GM10847 (cell line): ENCODE results near the gene METAP1D.

Source experiments
- POLR2A ChIP-seq: IDR thresholded peaks from 2 replicates; pipeline ENCODE4 v1.6.1; 2011; ENCODE audit not compliant: insufficient read length; ENCODE audit errors: extremely low read depth

METAP1D gene

GRCh38 chr2:172081221-172082022, 81.7 kb downstream of the METAP1D start:
- TF ChIP-seq POLR2A, result no peak

GRCh38 chr2:172082105-172082943, 82.6 kb downstream of the METAP1D start:
- no peak for TF ChIP-seq POLR2A

DNA sequence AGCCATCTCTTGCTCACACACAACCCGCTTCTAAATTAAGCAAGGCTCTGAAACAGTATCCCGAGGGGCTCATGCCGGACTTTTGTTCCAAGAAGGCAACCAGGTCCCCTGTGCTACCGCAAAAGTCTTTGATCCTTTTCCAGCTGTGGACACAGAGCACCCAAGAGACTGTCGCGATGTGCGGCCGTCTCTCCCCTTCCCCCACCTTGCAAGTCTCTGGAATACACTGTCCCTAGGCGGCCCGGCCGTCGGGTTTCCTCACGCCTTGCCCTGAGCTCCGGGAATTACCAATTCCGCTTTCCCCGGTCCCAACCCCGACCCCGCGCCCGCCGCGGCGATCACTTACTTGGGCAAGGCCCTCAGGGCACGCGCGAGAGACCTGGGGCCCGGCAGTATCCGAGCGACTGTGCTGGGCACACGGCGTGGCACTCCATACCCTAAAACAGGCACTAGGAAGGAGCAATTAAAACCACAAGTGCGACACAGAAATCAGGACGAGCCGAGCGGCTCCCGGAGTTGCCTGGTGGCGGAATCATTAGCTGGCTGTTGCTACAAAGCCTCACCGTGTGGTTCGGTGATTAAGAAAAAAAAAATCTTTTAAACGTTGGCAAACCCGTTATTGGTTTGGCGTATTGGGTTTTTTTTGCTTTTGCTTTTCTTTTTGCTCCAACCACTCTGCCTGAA, 83.3 kb downstream of the METAP1D start:
- TF ChIP-seq POLR2A, result no peak

DNA sequence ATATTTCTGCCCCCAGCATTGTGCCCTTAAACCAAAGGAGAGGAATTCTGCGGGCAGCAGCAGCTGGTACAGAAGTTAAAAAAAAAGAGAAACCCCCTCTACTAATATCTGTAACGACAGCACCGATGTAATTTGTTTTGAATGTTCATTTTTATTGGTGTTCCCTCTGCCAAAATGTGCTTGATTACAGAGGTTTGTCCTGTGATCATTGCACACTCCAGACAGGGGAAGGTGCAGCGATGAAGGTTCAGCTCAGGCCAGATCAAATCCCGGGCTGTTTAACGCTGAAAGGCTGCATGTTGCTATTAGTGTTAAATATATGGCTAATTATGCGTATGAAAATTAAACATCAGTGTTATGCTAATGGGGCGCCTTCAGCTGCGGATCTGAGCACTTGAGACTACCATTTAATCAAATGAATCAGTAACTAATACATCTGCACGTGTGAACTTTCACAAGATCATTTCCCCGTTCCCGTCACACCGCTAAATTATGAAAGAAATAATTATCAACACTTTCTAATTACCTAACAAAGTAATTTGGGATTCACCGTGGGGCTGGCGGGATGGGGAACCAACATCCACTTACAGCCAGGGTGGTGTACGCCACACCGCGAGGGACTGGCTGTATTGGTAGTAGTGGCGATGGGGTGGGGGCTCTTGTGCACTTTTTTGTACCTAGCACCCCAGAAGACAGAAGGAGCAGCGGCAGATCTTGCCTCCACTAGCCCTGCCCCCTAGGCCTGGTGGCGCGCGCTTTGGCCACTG, 84.1 kb downstream of the METAP1D start:
- no peak for TF ChIP-seq POLR2A

DNA sequence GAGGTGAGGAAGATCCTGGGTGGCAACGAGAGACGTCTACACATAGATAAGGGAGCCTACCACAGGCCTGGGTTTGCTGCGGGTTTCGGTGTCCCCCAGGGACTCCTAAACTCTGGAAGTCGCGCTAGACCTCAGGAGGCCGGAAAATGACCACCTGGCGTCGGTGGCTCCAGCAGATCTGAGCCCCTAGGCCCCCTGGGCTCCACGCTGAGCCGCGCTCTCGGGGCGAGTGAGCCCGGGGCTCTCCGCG, 84.6 kb downstream of the METAP1D start:
- no peak for TF ChIP-seq POLR2A

- TF ChIP-seq POLR2A, result no peak
These were observed 85.1 kb downstream of the METAP1D start for GRCh38 chr2:172084645-172085459.

GRCh38 chr2:172085460-172086159, 85.9 kb downstream of the METAP1D start, which contains the start of gene DLX1:
Gene DLX1, plus strand, starts transcription at chr2:172085507. Its CDS starts 171 bp downstream, at chr2:172085678.
- no peak for TF ChIP-seq POLR2A

DNA sequence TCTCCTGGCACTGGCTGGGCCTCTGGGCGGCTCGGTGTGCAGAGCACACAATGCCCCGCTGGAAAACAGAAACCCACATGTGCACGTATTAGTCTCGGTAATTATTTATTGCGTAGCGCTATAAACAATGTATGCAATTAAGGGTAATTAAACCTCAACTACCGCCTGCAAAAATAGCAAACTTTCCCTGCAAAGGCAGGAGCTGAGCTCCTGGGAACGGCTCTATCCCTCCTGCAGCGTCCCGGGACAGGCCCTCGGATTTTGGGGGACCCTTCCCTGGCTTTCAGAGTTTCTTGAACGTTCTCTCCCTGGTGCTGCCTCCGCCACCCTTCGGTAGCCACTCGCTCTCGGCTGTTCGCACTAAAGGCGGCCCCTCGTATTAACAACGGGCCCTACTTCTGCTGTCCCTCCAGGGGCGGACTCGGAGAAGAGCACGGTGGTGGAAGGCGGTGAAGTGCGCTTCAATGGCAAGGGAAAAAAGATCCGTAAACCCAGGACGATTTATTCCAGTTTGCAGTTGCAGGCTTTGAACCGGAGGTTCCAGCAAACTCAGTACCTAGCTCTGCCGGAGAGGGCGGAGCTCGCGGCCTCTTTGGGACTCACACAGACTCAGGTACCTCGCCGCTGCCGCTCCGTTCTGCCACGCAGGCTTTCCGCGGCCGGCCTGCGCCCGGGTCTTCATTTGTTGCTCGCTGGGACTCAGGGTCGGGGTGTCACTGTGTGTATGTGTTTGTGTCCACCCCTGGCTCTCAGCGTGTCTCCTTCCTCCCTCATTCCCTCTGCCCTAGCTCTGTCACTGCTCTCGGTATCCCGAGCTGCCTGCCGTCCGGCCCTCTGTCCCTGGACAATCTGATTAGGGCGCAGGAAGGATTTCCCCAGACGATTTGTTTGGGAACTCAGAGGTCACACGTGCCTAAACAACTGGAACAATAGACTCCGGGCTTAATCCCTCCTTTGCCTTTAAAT, 86.8 kb downstream of the METAP1D start:
- no peak for TF ChIP-seq POLR2A

GRCh38 chr2:172087207-172087779, 87.5 kb downstream of the METAP1D start:
- TF ChIP-seq POLR2A, result no peak

- TF ChIP-seq POLR2A, result no peak
These were observed 88.1 kb downstream of the METAP1D start for GRCh38 chr2:172087780-172088244.

DNA sequence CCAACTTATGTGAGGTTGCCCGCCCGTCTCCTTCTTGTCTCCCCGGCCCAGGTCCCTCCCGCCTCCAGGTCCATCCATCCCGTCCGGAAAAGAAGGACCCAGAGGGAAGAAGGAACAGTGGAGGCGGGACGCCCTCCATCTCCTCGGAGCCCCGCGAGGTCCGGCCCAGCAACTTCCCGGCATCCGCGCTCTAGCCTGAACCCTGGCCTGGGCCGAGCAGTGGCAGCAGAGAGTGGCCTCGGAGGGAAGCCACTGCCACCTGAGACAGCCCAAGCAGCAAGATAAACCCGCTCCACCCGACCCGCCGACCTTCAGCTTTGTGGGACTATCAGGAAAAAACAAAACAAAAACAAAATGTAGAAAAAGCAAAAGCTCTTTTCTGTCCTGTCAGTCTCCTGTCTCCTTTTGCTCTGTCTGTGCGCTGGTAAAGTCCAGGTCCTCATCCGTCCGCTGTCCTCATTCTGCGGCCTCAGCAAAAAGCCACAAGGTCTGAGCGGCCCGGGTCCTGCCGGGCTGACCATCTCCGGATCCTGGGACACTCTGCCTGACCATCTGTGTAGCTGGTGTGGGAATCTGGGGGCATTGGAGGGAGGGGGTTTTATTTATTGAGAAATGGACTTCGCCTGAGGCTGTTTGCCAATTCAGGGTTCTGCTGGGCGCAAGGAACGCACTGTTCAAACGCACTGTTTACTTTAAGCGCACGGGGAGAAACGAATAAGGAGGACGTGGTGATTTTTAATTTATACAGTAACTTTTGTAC, 88.7 kb downstream of the METAP1D start:
- no peak for TF ChIP-seq POLR2A

- no peak for TF ChIP-seq POLR2A
These were observed 89.3 kb downstream of the METAP1D start for GRCh38 chr2:172089005-172089504.
